Testis (tissue), 3 donors: ENCODE results near the gene SH3PXD2B. TPM values are rescaled to one million over a fixed set of nuclear protein-coding genes. Genes with fewer than 3 reads are reported as not detected.

Experiments
- DNase-seq: peaks from one replicate; pipeline ENCODE4 v3.0.0-alpha.2; 2019
- H3K27ac ChIP-seq, 2 donors: fragments of 200-600 bp; sonication (generic); one replicate each; pipeline ENCODE4 v1.5.1; 2019
- H3K27me3 ChIP-seq: fragments of 200-600 bp; sonication (generic); one replicate; pipeline ENCODE4 v1.5.1; 2019
- H3K36me3 ChIP-seq: fragments of 200-600 bp; sonication (generic); one replicate; pipeline ENCODE4 v1.5.1; 2017; ENCODE audit warnings: low read depth; ENCODE audit errors: missing control alignments
- H3K4me1 ChIP-seq: fragments of 200-600 bp; sonication (generic); one replicate; pipeline ENCODE4 v1.5.1; 2019
- H3K4me3 ChIP-seq, 2 donors: fragments of 200-600 bp; sonication (generic); one replicate each; pipeline ENCODE4 v1.5.1; 2017 to 2019
- H3K9me3 ChIP-seq: fragments of 200-600 bp; sonication (generic); one replicate; pipeline ENCODE4 v1.5.1; 2017
- CTCF ChIP-seq, 3 experiments: fragments of 450-650 bp in 2 of 3; fragments of 200-600 bp in 1 of 3; sonication (generic) in 1 of 3; IDR thresholded peaks; one replicate each; pipeline ENCODE4 v1.5.1; 2016 to 2019; ENCODE audit warnings: antibody characterized with exemption in 3 of 3, mild to moderate bottlenecking in 2 of 3, moderate library complexity in 1 of 3
- POLR2A ChIP-seq: fragments of 450-650 bp; IDR thresholded peaks from one replicate; pipeline ENCODE4 v1.6.1; 2017; ENCODE audit warnings: antibody characterized with exemption, mild to moderate bottlenecking, moderate library complexity
- WGBS, 2 donors: methylation state at CpG; one replicate each; pipeline ENCODE4 v1.1.5; 2018; 5-methylcytosine and 5-hydroxymethylcytosine counted together
- intact Hi-C: fragments of 100-400 bp; cut with DNase I; formaldehyde crosslinking; loops from one replicate; pipeline ENCODE4 v1.15.1; 2023; ENCODE audit warnings: low total_unique reads
- polyA plus RNA-seq: library from polyadenylated mRNA; stranded (reverse); fragments of 350-450 nt; fragmentation: Illumina TruSeq; extraction: RNeasy Lipid Tissue Mini Kit (QIAGEN cat#74804); gene quantifications from one replicate; pipeline ENCODE4 v1.2.3, GENCODE V29; 2014; ENCODE audit warnings: low read depth, low replicate concordance; ENCODE audit not compliant: insufficient read depth
- total RNA-seq, 2 donors: library from RNA; depleted of rRNA; stranded (reverse); fragments of >200 nt; gene quantifications; one replicate each; pipeline ENCODE4 v1.2.3, GENCODE V29; 2016

The SH3PXD2B gene
- total and polyA plus RNA-seq, 3 donors from 2014 or later, result 18.3 to 29.4 (median 20.2) TPM

GRCh38 chr5:172478256-172478655 lies 23.9 kb upstream of the SH3PXD2B start:
- no peak for DNase-seq
- intact Hi-C loops, result loop anchor here (2.0 kb wide), 1 partner anchor 219 kb away; no protein-coding TSS in a partner anchor
- no peak for TF ChIP-seq POLR2A
- Histone ChIP-seq H3K27ac (no peak overlapping the region), H3K4me1 (peaks cover 3% of the 10 kb centered on the region), H3K4me3 (no peak overlapping the region), H3K36me3 (no peaks in the 10 kb centered on the region), H3K9me3 (no peaks in the 10 kb centered on the region), H3K27me3 (no peaks in the 10 kb centered on the region)
- WGBS, 2 donors, result 69 to 76% methylated on average over 3 of the region's 3 CpGs

- no peaks in the 10 kb centered on the region for H3K27me3 ChIP-seq
- 51 to 54% methylated on average over 3 to 4 of the region's 4 CpGs for WGBS, 2 donors
- no peaks in the 10 kb centered on the region for H3K36me3 ChIP-seq
- DNase-seq, result peak; percentile 38
- H3K27ac ChIP-seq, result no peak overlapping the region
- no peak for TF ChIP-seq POLR2A
- TF ChIP-seq CTCF (IDR thresholded peaks at IDR 0.05), result no peak
- intact Hi-C loops, result no loop called here
- H3K4me3 ChIP-seq, result no peak overlapping the region
- H3K4me1 ChIP-seq, result peaks cover 3% of the 10 kb centered on the region
- H3K9me3 ChIP-seq, result no peaks in the 10 kb centered on the region
Measured at GRCh38 chr5:172477466-172477865, 23.1 kb upstream of the SH3PXD2B start.

GRCh38 chr5:172474293-172474692 lies 20.0 kb upstream of the SH3PXD2B start:
- Histone ChIP-seq H3K4me3 (no peak overlapping the region), H3K4me1 (peaks cover 2% of the 10 kb centered on the region), H3K9me3 (no peaks in the 10 kb centered on the region), H3K27ac (no peak overlapping the region), H3K36me3 (no peaks in the 10 kb centered on the region), H3K27me3 (no peaks in the 10 kb centered on the region)
- DNase-seq, result no peak
- TF ChIP-seq POLR2A (no peak), CTCF (IDR thresholded peaks at IDR 0.05) (no peak)
- intact Hi-C loops, result no loop called here
- 55 to 76% methylated on average over 7 of the region's 7 CpGs for WGBS, 2 donors

GRCh38 chr5:172473427-172473826 lies 19.1 kb upstream of the SH3PXD2B start:
- no peak overlapping the region for H3K4me3 ChIP-seq
- no peaks in the 10 kb centered on the region for H3K4me1 ChIP-seq
- TF ChIP-seq CTCF (IDR thresholded peaks at IDR 0.05) (no peak), POLR2A (no peak)
- no peaks in the 10 kb centered on the region for H3K9me3 ChIP-seq
- H3K36me3 ChIP-seq, result no peaks in the 10 kb centered on the region
- DNase-seq, result no peak
- intact Hi-C loops, result no loop called here
- H3K27me3 ChIP-seq, result no peaks in the 10 kb centered on the region
- no peak overlapping the region for H3K27ac ChIP-seq
- 81 to 87% methylated on average over 5 of the region's 5 CpGs for WGBS, 2 donors

GRCh38 chr5:172469697-172470096 lies 15.4 kb upstream of the SH3PXD2B start:
- H3K4me1 ChIP-seq, result no peaks in the 10 kb centered on the region
- no peak overlapping the region for H3K27ac ChIP-seq
- no peaks in the 10 kb centered on the region for H3K36me3 ChIP-seq
- H3K4me3 ChIP-seq, result no peak overlapping the region
- no peaks in the 10 kb centered on the region for H3K9me3 ChIP-seq
- no peak for DNase-seq
- no peak for TF ChIP-seq CTCF (IDR thresholded peaks at IDR 0.05)
- TF ChIP-seq POLR2A, result no peak
- H3K27me3 ChIP-seq, result no peaks in the 10 kb centered on the region
- intact Hi-C loops, result no loop called here
- whole genome bisulfite sequencing, 2 donors, result 43 to 64% methylated on average over 4 to 7 of the region's 7 CpGs
